Mucosa of rectum (tissue), 2 donors: ENCODE results near the gene INPPL1.

Source experiments
- H3K27ac ChIP-seq, 2 donors: one replicate each; pipeline ENCODE4 v1.7.0; 2013; ENCODE audit warnings: inconsistent platforms in 2 of 2, low read depth in 2 of 2, low read length in 2 of 2
- H3K27me3 ChIP-seq, 2 donors: one replicate each; pipeline ENCODE4 v1.7.0; 2013; ENCODE audit warnings: low read length in 2 of 2; ENCODE audit not compliant: control insufficient read depth in 2 of 2, insufficient read depth in 2 of 2
- H3K36me3 ChIP-seq, 2 donors: one replicate each; pipeline ENCODE4 v1.7.0; 2013; ENCODE audit warnings: low read length in 2 of 2; ENCODE audit not compliant: control insufficient read depth in 2 of 2, insufficient read depth in 2 of 2
- H3K4me1 ChIP-seq, 2 donors: one replicate each; pipeline ENCODE4 v1.7.0; 2013; ENCODE audit warnings: low read length in 2 of 2, mild to moderate bottlenecking in 1 of 2; ENCODE audit not compliant: control insufficient read depth in 2 of 2, insufficient read depth in 2 of 2
- H3K4me3 ChIP-seq, 2 donors: one replicate each; pipeline ENCODE4 v1.7.0; 2013; ENCODE audit warnings: low read length in 2 of 2
- H3K9ac ChIP-seq, 2 donors: one replicate each; pipeline ENCODE4 v1.7.0; 2013; ENCODE audit warnings: low read length in 2 of 2, low read depth in 1 of 2, mild to moderate bottlenecking in 1 of 2
- H3K9me3 ChIP-seq, 2 donors: one replicate each; pipeline ENCODE4 v1.7.0; 2013; ENCODE audit warnings: low read length in 2 of 2; ENCODE audit not compliant: control insufficient read depth in 2 of 2
- donor health status: healthy.
- donor health status: Normal muscosa, but diverticular disease.

Gene INPPL1

GRCh38 chr11:72237112-72237931, 12.8 kb downstream of the INPPL1 start:
- H3K27me3 ChIP-seq = peaks cover 13% of the 10 kb centered on the region in 2 donors
- H3K4me3 ChIP-seq = no peak overlapping the region
- peaks cover 21 to 24% of the 10 kb centered on the region in 2 donors for H3K4me1 ChIP-seq
- H3K27ac ChIP-seq = peak overlapping the region; percentile 26 to 38
- H3K9me3 ChIP-seq = no peaks in the 10 kb centered on the region
- H3K9ac ChIP-seq = no peak overlapping the region
- H3K36me3 ChIP-seq = peaks cover 35 to 47% of the 10 kb centered on the region in 2 donors

DNA sequence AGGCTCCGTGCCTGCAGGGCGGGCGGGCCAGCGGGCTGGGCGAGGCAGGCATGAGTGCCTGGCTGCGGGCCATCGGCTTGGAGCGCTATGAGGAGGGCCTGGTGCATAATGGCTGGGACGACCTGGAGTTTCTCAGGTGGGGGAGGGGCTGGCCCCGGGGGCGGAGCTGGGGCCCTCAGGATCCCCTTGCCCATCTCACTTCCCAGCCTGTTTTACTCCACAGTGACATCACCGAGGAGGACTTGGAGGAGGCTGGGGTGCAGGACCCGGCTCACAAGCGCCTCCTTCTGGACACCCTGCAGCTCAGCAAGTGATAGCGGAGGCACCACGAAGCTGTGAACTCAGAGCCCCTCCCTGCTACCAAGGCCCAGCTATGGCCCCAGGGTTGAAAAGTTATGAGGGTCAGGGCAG, 13.5 kb downstream of the INPPL1 start:
- Histone ChIP-seq H3K27ac (no peak overlapping the region), H3K27me3 (peaks cover 17 to 18% of the 10 kb centered on the region in 2 donors), H3K4me1 (peaks cover 21 to 24% of the 10 kb centered on the region in 2 donors), H3K36me3 (peaks cover 28 to 40% of the 10 kb centered on the region in 2 donors), H3K9ac (no peak overlapping the region), H3K9me3 (no peaks in the 10 kb centered on the region), H3K4me3 (no peak overlapping the region)

GRCh38 chr11:72238492-72239312, 14.1 kb downstream of the INPPL1 start:
- no peaks in the 10 kb centered on the region for H3K9me3 ChIP-seq
- no peak overlapping the region for H3K9ac ChIP-seq
- peaks cover 21 to 34% of the 10 kb centered on the region in 2 donors for H3K36me3 ChIP-seq
- peaks cover 22 to 23% of the 10 kb centered on the region in 2 donors for H3K27me3 ChIP-seq
- H3K27ac ChIP-seq = no peak overlapping the region
- no peak overlapping the region for H3K4me3 ChIP-seq
- peaks cover 21 to 24% of the 10 kb centered on the region in 2 donors for H3K4me1 ChIP-seq

DNA sequence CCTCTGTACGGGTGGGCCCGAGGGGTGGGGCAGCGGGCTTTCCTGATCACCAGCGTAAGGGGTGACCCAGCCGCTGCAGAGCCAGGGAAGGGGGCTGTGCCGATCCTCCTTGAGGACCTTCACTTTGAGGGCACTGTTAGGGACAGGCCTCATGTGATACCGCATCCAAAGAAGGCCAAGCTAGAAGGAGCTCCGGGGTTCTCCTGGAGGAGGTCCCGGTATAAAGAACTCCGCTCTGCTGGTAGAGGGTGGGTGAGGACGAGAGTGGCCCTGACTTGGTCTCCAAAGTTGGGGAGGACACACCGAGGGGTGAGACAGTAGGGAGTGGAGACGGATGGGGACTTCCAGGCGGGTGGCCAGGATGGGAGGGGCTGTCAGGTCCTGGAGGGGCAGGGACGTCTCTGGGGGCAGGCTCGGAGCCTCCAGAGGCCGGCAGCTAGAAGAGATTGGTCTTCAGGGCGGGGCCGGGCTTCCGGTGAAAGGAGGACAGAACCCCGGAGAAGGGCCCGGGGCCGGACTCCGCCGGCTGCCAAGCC, 14.8 kb downstream of the INPPL1 start:
- H3K9me3 ChIP-seq = no peaks in the 10 kb centered on the region
- no peak overlapping the region for H3K27ac ChIP-seq
- peaks cover 23 to 25% of the 10 kb centered on the region in 2 donors for H3K27me3 ChIP-seq
- peaks cover 21 to 24% of the 10 kb centered on the region in 2 donors for H3K4me1 ChIP-seq
- peak overlapping the region in 1 of 2 donors; percentile 56 for H3K9ac ChIP-seq
- H3K4me3 ChIP-seq = peak overlapping the region; percentile 45 to 49
- peaks cover 14 to 28% of the 10 kb centered on the region in 2 donors for H3K36me3 ChIP-seq

DNA sequence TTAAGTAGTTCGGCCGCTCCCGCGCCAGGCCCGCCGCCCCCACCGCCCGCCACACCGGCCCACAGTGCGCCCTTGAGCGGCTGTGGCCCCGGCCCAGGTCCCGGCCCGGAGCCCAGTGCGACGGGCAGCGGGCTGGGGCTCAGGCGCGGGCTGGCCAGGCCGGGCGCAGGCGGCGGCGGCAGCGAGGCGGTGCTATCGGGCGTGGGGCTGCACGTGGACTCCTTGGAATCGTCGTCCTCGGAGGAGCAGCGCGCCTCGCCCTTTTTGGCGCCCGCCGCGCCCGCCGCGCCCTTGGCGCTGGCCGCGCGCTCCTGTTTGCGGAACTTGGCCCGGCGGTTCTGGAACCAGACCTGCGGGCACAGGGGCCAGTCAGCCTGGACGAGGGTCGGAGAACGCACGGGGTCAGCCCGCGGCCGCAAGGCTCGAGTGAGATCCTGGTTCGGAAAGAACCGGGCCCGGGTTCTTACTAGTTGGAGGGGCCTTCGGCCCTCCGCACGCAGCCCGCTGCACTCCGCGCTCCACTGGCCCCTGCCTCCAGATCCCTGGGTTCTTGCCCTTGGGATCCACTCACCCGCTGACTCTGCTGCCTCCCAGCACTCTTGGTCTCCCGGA, 15.4 kb downstream of the INPPL1 start:
- peaks cover 12 to 23% of the 10 kb centered on the region in 2 donors for H3K36me3 ChIP-seq
- H3K27me3 ChIP-seq = peaks cover 29 to 31% of the 10 kb centered on the region in 2 donors
- peaks cover 21 to 24% of the 10 kb centered on the region in 2 donors for H3K4me1 ChIP-seq
- no peaks in the 10 kb centered on the region for H3K9me3 ChIP-seq
- peak overlapping the region; percentile 5 to 9 for H3K27ac ChIP-seq
- H3K9ac ChIP-seq = peak overlapping the region; percentile 32 to 56
- peak overlapping the region; percentile 41 to 49 for H3K4me3 ChIP-seq

DNA sequence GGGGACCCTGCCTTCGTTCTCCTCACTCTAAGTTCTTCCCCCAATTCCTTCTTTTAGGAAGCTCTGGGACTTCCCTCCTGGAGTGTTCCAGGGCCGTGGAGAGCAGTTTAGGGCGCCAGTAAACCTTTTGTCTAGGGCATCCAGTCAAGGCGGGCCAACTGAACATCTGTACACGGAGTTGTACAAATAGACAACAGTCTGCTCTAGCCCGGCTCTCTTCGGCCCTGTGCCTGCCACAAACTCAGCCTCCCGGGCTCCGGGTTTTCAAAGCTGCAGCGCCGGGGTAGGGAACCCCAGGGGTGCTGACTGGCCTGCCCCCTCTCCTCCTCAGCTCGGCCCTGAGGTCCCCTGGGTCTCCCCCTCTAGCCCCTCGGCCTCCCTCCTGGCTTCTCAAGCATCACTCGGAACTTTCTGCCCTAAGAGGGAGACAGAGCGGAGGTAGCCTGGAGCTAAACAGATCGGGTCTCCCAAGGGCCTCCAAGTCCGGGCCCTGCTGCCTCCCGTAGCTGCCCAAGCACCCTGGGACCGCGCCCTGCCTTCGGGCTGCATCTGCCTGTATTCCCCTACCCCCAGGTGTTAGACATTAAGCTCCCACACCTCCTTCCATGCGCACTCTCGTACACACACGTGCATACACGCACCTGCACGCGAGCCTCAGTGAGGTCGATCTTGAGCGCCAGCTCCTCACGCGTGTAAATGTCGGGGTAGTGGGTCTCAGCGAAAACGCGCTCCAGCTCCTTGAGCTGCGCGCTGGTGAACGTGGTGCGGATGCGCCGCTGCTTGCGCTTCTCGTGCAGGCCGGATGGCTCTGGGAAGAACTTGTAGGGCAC, 16.1 kb downstream of the INPPL1 start:
- H3K4me1 ChIP-seq = peaks cover 21 to 24% of the 10 kb centered on the region in 2 donors
- peak overlapping the region; percentile 41 to 49 for H3K4me3 ChIP-seq
- peaks cover 36 to 38% of the 10 kb centered on the region in 2 donors for H3K27me3 ChIP-seq

DNA sequence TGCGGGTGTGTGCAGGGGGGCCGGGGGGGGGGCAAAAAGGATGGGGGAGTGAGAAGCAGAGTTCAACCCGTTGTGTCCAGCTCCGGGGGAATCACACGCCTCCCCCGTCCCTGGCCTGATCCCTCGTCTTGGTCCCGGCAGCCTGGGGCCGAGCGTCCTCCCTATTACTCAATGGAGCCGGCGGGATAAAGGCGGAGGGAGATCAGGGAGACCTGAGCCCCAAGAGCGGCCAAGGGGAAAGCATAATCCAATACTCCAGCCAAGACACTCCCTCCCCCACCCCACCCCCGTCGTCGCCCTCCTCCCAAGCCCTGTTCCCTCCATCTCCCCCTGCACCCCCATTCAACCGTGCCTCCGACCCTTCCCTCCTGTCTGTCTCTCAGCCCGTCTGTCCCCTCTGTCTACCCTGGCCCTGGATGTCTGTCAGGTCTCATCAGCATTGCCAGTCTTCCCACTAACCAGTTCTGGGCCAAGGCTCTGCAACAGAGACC, 16.8 kb downstream of the INPPL1 start:
- peaks cover 12% of the 10 kb centered on the region in 2 donors for H3K36me3 ChIP-seq
- no peak overlapping the region for H3K27ac ChIP-seq
- H3K4me1 ChIP-seq = peaks cover 21 to 24% of the 10 kb centered on the region in 2 donors

More for the DNA sequence above, 16.1 kb downstream of the INPPL1 start:
- Histone ChIP-seq H3K27ac (no peak overlapping the region), H3K36me3 (peaks cover 12 to 16% of the 10 kb centered on the region in 2 donors), H3K9me3 (no peaks in the 10 kb centered on the region), H3K9ac (peak overlapping the region; percentile 32 to 56)

DNA sequence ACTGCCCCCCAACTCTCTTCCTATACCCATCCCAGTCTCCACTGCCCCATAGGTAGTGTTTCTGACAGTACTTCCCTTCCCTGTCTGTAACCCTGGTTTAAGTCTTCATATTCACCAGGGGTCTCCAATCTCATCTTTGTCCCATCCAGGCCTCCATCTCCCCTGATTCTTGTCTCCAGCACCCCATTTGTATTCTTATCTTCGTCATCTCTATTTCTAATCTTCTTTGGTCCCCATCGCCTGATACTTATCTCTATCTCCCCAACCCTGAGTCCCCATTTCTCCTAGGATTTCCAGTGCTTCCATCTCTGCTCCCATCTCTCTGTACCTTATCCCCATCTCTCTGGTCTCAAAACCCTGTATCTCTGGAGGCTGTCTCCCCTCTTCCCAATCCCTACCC, 17.6 kb downstream of the INPPL1 start:
- Histone ChIP-seq H3K27me3 (peaks cover 47 to 48% of the 10 kb centered on the region in 2 donors), H3K9me3 (no peaks in the 10 kb centered on the region), H3K9ac (no peak overlapping the region), H3K4me1 (peaks cover 21 to 24% of the 10 kb centered on the region in 2 donors), H3K27ac (no peak overlapping the region), H3K36me3 (peaks cover 5 to 7% of the 10 kb centered on the region in 2 donors), H3K4me3 (no peak overlapping the region)

More for the DNA sequence above, 16.8 kb downstream of the INPPL1 start:
- peaks cover 42 to 43% of the 10 kb centered on the region in 2 donors for H3K27me3 ChIP-seq
- H3K9me3 ChIP-seq = no peaks in the 10 kb centered on the region
- no peak overlapping the region for H3K4me3 ChIP-seq
- no peak overlapping the region for H3K9ac ChIP-seq
